Liver (tissue), 9 donors: ENCODE data around the gene ADAMTS20. TPM values are rescaled to one million over a fixed set of nuclear protein-coding genes. Genes with fewer than 3 reads are reported as not detected.
"Not testable (repeated sequence)": the region's sequence is repeated elsewhere in the genome, so short reads cannot be mapped to it uniquely, and the experiment has no call there.

Source experiments
- DNase-seq: peaks from one replicate; pipeline ENCODE4 v3.0.0-alpha.2; 2017; ENCODE audit warnings: low spot score
- H3K27ac ChIP-seq, 2 donors: one replicate each; pipeline ENCODE4 v1.7.0; 2013; ENCODE audit warnings: inconsistent platforms in 2 of 2, low read length in 2 of 2, control low read depth in 1 of 2, low read depth in 1 of 2, mild to moderate bottlenecking in 1 of 2
- H3K27me3 ChIP-seq, 4 donors: one replicate each; pipeline versions ENCODE4 v1.6.1 to v1.7.0; 2013; ENCODE audit warnings: low read length in 3 of 4, inconsistent platforms in 1 of 4, mild to moderate bottlenecking in 1 of 4, moderate library complexity in 1 of 4; ENCODE audit not compliant: control insufficient read depth in 4 of 4, insufficient read depth in 4 of 4
- H3K36me3 ChIP-seq, 4 donors: one replicate each; pipeline versions ENCODE4 v1.6.1 to v1.7.0; 2013; ENCODE audit warnings: low read length in 3 of 4, mild to moderate bottlenecking in 3 of 4, low read depth in 1 of 4, moderate library complexity in 1 of 4; ENCODE audit not compliant: control insufficient read depth in 4 of 4, insufficient read depth in 3 of 4
- H3K4me1 ChIP-seq, 4 donors: one replicate each; pipeline versions ENCODE4 v1.6.1 to v1.7.0; 2013; ENCODE audit warnings: low read length in 3 of 4, mild to moderate bottlenecking in 3 of 4, moderate library complexity in 1 of 4; ENCODE audit not compliant: control insufficient read depth in 4 of 4, insufficient read depth in 4 of 4
- H3K4me3 ChIP-seq, 3 donors: one replicate each; pipeline versions ENCODE4 v1.6.1 to v1.7.0; 2013; ENCODE audit warnings: low read length in 3 of 3, control low read depth in 1 of 3, low read depth in 1 of 3, mild to moderate bottlenecking in 1 of 3
- H3K9ac ChIP-seq, 2 donors: one replicate each; pipeline ENCODE4 v1.7.0; 2013; ENCODE audit warnings: low read length in 2 of 2, mild to moderate bottlenecking in 2 of 2, moderate library complexity in 2 of 2, control low read depth in 1 of 2, low read depth in 1 of 2
- H3K9me3 ChIP-seq, 4 donors: one replicate each; pipeline versions ENCODE4 v1.6.1 to v1.7.0; 2013; ENCODE audit warnings: low read length in 3 of 4; ENCODE audit not compliant: control insufficient read depth in 4 of 4
- ATF3 ChIP-seq: IDR thresholded peaks from 2 replicates; pipeline ENCODE4 v1.6.1; 2016; ENCODE audit warnings: antibody characterized with exemption
- CTCF ChIP-seq: fragments of 150-350 bp; IDR thresholded peaks from 2 replicates; pipeline ENCODE4 v1.5.1; 2017; ENCODE audit warnings: improper control_type of control experiment, low read depth, low read length; ENCODE audit not compliant: missing input control
- EGR1 ChIP-seq, 2 donors: IDR thresholded peaks; 2 replicates each; pipeline ENCODE4 v1.6.1; 2016 to 2018; ENCODE audit warnings: antibody characterized with exemption in 2 of 2, low read depth in 2 of 2
- FOXA1 ChIP-seq: IDR thresholded peaks from 2 replicates; pipeline ENCODE4 v1.6.1; 2016; ENCODE audit warnings: antibody characterized with exemption
- FOXA2 ChIP-seq: IDR thresholded peaks from 2 replicates; pipeline ENCODE4 v1.6.1; 2016; ENCODE audit warnings: antibody characterized with exemption
- GABPA ChIP-seq, 2 donors: IDR thresholded peaks in 1 of 2; conservative IDR thresholded peaks in 1 of 2; 2 replicates each; pipeline ENCODE4 v1.6.1; 2016; ENCODE audit warnings: antibody characterized with exemption in 2 of 2, mild to moderate bottlenecking in 1 of 2, moderate library complexity in 1 of 2
- HNF4A ChIP-seq, 2 donors: conservative IDR thresholded peaks; 2 replicates each; pipeline ENCODE4 v1.6.1; 2016; ENCODE audit warnings: antibody characterized with exemption in 2 of 2, mild to moderate bottlenecking in 2 of 2
- HNF4G ChIP-seq: IDR thresholded peaks from 2 replicates; pipeline ENCODE4 v1.6.1; 2016; ENCODE audit warnings: antibody characterized with exemption
- JUND ChIP-seq, 2 donors: IDR thresholded peaks; 2 replicates each; pipeline ENCODE4 v1.6.1; 2016; ENCODE audit warnings: antibody characterized with exemption in 2 of 2
- MAX ChIP-seq: IDR thresholded peaks from 2 replicates; pipeline ENCODE4 v1.6.1; 2016; ENCODE audit warnings: antibody characterized with exemption
- NR2F2 ChIP-seq: IDR thresholded peaks from 2 replicates; pipeline ENCODE4 v1.6.1; 2016; ENCODE audit warnings: antibody characterized with exemption
- RAD21 ChIP-seq, 2 donors: IDR thresholded peaks; 2 replicates each; pipeline ENCODE4 v1.6.1; 2016; ENCODE audit warnings: antibody characterized with exemption in 2 of 2, mild to moderate bottlenecking in 2 of 2
- REST ChIP-seq: IDR thresholded peaks from 2 replicates; pipeline ENCODE4 v1.6.1; 2016; ENCODE audit warnings: antibody characterized with exemption, mild to moderate bottlenecking
- RXRA ChIP-seq, 2 donors: IDR thresholded peaks; 2 replicates each; pipeline ENCODE4 v1.6.1; 2017 to 2018; ENCODE audit warnings: antibody characterized with exemption in 2 of 2, mild to moderate bottlenecking in 1 of 2
- SP1 ChIP-seq: IDR thresholded peaks from 2 replicates; pipeline ENCODE4 v1.6.1; 2018; ENCODE audit warnings: antibody characterized with exemption, mild to moderate bottlenecking
- TAF1 ChIP-seq: conservative IDR thresholded peaks from 2 replicates; pipeline ENCODE4 v1.6.1; 2016; ENCODE audit warnings: antibody characterized with exemption, mild to moderate bottlenecking
- YY1 ChIP-seq: IDR thresholded peaks from 2 replicates; pipeline ENCODE4 v1.6.1; 2016; ENCODE audit warnings: antibody characterized with exemption, mild to moderate bottlenecking
- ZBTB33 ChIP-seq: IDR thresholded peaks from 2 replicates; pipeline ENCODE4 v1.6.1; 2016; ENCODE audit warnings: antibody characterized with exemption
- WGBS: extraction: QIAGEN DNeasy Blood & Tissue Kit; methylation state at CpG from one replicate; pipeline ENCODE4 v1.1.7; 2013; 5-methylcytosine and 5-hydroxymethylcytosine counted together
- polyA plus RNA-seq, 2 donors: library from polyadenylated mRNA; stranded (reverse) in 1 of 2; unstranded in 1 of 2; fragments of 200-250 nt in 1 of 2; fragments of >200 nt in 1 of 2; fragmentation: Nextera tagmentation in 1 of 2; extraction: Ambion mirVana in 1 of 2; gene quantifications; one replicate each; pipeline versions ENCODE4 v1.2.1 to v1.2.3, GENCODE V29; 2013 to 2015
- total RNA-seq, 2 donors: library from RNA; depleted of rRNA; stranded (reverse); fragments of >200 nt; gene quantifications; one replicate each; pipeline ENCODE4 v1.2.3, GENCODE V29; 2014
- donor health status: healthy.
- donor health status: healthy.
- donor health status: healthy.
- donor health status: healthy.
- donor health status: healthy.

ADAMTS20 gene
- total and polyA plus RNA-seq, 4 donors = 0.05 TPM; not detected in 3

GRCh38 chr12:43345023-43345422 is 207.0 kb downstream of the ADAMTS20 start:
- TF ChIP-seq NR2F2 = no peak
- 44% methylated on average over 1 of the region's 1 CpG for WGBS

GRCh38 chr12:43341785-43342313 is 210.2 kb downstream of the ADAMTS20 start:
- not testable (repeated sequence) for H3K27me3 ChIP-seq, H3K9me3 ChIP-seq, H3K4me1 ChIP-seq, H3K9ac ChIP-seq, H3K4me3 ChIP-seq, H3K36me3 ChIP-seq, DNase-seq, H3K27ac ChIP-seq
- WGBS = 67% methylated on average over 3 of the region's 3 CpGs

More at GRCh38 chr12:43345023-43345422, 207.0 kb downstream of the ADAMTS20 start:
- peaks cover 0 to 2% (median 0%) of the 10 kb centered on the region in 4 donors for H3K27me3 ChIP-seq
- H3K9ac ChIP-seq = no peak overlapping the region
- H3K4me3 ChIP-seq = no peak overlapping the region
- no peaks in the 10 kb centered on the region for H3K36me3 ChIP-seq
- no peak for DNase-seq
- no peaks in the 10 kb centered on the region for H3K4me1 ChIP-seq
- H3K27ac ChIP-seq = no peak overlapping the region
- H3K9me3 ChIP-seq = peaks cover 0 to 3% (median under 1%) of the 10 kb centered on the region in 4 donors

- Histone ChIP-seq H3K27ac (no peak overlapping the region), H3K27me3 (no peaks in the 10 kb centered on the region), H3K36me3 (no peaks in the 10 kb centered on the region), H3K4me1 (peaks cover 0 to 2% (median 0%) of the 10 kb centered on the region in 4 donors), H3K9ac (no peak overlapping the region), H3K9me3 (no peaks in the 10 kb centered on the region), H3K4me3 (no peak overlapping the region)
- TF ChIP-seq HNF4A (conservative IDR thresholded peaks at IDR 0.05) = no peak
- TF ChIP-seq ZBTB33 = no peak
- TF ChIP-seq RXRA (IDR thresholded peaks at IDR 0.05) = peak; percentile 88 to 90
- peak; percentile 90 for TF ChIP-seq NR2F2
- no peak for TF ChIP-seq MAX
- no peak for TF ChIP-seq GABPA (IDR thresholded peaks at IDR 0.05 in 1 of 2, conservative IDR thresholded peaks at IDR 0.05 in 1 of 2)
- TF ChIP-seq FOXA1 = no peak
- no peak for TF ChIP-seq YY1
- peak; percentile 72 to 73 for TF ChIP-seq RAD21 (IDR thresholded peaks at IDR 0.05)
- no peak for TF ChIP-seq EGR1 (IDR thresholded peaks at IDR 0.05; ENCODE audit: low read depth in 2 of 2)
- peak; percentile 8 for TF ChIP-seq SP1
- TF ChIP-seq HNF4G = no peak
- no peak for TF ChIP-seq REST
- TF ChIP-seq CTCF = peak; percentile 26
- no peak for TF ChIP-seq ATF3
- TF ChIP-seq TAF1 = no peak
- TF ChIP-seq JUND (IDR thresholded peaks at IDR 0.05) = peak; percentile 36 to 58
- no peak for TF ChIP-seq FOXA2
- no peak for DNase-seq
Measured at GRCh38 chr12:43338848-43339526, 213.0 kb downstream of the ADAMTS20 start.
